GM19351 (cell line): ENCODE results near the gene RNASE11.
"Not testable (repeated sequence)": the region's sequence is repeated elsewhere in the genome, so short reads cannot be mapped to it uniquely, and the experiment has no call there.

ENCODE experiments used
- ATAC-seq: cut with Tn5 transposase; IDR thresholded peaks from one replicate; pipeline ENCODE4 v1.9.1; 2021; ENCODE audit warnings: mild to moderate bottlenecking, moderate library complexity; ENCODE audit not compliant: unreplicated experiment

The RNASE11 gene

DNA sequence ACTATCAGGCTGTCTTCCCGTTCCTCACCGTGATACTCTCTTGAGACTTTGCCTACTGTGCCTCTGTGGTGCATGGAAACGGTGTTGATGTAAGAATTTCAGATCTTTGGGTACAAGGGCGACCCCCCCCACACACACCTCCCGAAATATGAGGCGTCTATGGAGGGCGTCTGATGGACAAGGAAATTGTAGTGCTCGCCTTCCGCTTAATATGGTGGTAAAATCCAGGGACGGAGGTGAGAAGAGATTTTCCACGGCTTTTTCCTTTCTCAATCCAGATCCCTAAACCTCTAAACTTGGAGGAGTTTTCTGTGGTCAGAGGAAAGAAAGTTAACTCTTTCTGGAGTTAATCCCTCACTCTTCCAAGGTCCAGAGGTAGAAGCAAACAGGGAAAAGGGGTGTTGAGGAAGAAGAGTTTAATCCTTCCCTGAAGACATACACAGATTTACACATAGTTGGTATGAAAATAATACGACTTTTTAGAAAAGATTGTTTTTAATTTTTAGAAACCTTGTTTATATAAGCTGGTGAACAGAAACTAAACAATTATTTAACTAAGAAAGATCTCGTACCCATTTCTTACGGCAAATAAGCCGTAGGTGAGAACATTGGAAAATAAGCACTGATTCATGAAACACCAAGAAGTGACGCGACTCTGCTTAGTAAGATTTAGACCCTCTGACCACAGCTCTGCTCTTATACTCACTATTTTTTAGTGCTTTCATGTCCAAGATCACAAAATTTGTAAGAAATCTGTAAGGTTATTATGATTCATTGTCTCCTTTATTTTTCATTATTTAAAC, 26.4 kb upstream of the RNASE11 start:
- no peak for ATAC-seq

DNA sequence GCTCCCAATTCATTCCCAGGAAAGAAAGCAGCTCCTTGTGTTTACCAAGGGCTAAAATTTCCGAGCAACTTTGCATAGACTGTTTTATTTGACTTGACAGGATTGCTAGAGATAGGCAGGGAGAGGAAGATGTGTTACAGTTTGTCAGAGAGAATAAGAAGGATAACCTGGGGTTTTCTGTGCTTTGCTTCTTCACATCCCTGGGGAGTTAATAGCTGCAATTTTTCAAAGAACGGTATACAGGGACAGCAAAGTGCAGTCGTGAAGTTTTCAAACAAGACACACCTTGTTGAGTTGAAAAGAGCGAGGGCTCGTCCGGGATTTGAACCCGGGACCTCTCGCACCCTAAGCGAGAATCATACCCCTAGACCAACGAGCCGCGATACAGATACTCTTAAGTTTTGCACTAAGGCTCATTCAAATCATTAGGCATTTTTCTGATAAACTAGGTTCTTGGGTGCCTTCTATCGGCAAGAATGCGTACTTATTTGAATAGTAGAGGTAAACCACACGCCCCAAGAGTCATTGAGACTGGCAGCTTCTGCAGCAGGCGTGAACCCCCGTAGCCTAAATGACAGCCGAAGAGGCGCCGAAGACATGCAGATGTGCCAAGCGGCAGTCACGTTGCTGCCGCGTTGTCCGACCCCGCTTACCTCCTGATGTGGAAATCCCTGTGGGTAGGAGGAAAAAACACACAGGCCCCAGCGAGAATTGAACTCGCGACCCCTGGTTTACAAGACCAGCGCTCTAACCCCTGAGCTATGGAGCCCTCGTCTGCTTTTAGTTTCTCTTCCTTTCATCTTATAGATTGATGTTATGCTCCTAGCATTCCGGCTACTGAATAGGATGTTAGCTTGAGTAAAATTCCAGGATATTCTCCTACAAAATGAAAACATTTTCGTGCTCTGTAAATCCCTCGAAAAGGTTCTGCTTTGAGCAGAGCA, 25.6 kb upstream of the RNASE11 start:
- ATAC-seq, result peak; percentile 68

DNA sequence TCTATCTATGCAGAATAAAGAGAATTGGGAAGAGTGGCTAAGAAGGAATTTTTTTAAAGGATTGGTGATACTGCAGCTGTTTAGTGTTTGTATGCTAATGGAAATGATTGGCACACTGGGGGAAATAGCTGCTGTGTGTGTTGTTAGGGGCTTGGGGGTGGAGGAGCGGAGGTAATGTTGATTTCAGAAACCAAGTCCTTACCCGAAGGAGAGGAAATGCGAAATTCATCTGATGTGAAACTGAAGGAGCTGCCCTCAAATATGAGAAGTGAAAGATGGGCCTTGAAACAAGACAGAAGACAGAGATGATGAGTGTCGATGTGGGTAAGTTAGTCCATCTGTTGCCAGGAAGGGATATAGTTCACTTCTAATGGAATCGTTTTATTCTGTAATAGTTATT, 24.6 kb upstream of the RNASE11 start:
- no peak for ATAC-seq

DNA sequence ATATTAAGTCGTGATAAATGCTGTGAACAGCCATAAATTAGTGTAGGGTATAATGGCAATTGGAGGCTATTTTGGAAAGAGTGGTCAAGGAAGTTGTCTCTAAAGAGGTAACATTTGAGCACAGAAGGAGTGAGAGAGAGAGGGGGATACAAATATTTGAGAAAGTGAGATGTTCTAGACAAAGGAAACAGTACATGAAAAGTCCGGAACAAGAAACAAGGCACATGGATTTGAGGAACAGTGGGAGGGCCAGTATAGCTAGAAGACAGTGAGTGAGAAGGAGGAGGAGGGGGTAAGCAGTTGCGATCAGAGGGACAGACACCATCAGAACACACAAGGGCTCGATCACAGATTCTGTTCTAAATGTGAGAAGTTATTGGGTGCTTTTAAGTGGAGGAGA, 23.5 kb upstream of the RNASE11 start:
- no peak for ATAC-seq

DNA sequence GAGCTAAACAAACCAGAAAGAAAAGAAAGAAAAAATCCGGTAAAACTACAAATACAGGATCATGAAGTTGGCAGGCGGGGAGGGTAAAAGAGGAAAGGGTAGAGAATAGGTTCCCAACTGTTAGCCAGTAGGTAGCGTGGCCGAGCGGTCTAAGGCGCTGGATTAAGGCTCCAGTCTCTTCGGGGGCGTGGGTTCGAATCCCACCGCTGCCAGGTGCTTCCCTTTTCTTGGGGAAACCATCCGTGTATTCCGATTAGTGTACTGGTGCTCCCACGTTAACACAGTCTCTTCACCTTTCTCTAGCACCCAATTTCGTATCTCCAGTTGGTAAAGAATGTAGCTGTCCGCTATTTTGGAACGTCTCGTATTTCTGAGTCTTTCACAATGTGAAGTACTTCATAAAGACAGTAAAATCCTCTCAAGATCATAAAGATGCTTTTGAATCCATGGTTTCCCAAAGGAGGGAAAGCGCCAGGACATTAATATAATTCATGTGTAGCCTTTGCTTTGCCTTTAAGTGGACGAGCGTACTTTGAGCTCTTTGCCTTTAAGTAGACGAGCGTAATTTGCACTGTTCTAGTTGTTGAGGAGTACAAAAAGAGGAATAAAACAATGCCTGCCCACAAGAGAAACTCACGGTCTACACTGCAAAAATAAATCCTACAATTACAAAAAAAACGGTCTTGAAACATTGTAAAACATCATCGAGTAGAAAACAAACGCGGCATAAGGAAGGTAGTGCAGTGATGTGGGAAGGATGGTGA, 22.4 kb upstream of the RNASE11 start:
- ATAC-seq, result peak; percentile 19

DNA sequence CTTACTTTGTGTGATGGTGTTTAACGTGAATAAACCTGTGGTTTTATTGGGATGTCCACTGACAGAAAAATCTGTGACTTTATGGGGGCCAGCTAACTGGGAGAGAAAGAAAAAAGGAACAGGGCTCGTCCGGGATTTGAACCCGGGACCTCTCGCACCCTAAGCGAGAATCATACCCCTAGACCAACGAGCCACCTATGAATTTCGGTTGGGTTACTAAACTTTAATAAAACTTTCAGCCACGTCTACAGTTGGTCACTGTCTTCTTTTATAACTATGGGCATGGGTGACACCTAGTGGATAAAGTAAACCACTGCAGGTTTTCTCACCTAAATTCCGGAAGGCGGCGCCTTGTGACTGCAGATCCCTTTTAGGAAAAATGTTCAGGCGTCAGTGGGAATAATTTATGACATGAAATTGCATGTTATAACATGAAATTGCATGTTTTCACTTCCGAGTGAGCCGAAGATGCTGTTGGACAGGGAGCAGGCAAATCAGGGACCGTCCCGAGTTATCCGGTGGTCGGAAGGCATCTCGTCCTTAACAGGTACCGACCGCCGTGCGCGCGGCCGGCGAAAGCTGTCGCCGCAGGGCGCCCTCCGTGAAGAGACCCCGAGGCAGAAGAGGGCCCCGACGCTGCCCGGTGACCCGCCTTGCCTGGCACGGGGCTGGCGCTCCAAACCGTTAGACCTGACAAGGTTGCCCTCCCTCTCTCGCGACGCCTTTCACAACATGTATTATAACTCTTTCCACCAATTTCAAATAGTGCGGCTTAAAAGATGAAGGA, 21.6 kb upstream of the RNASE11 start:
- ATAC-seq, result no peak

DNA sequence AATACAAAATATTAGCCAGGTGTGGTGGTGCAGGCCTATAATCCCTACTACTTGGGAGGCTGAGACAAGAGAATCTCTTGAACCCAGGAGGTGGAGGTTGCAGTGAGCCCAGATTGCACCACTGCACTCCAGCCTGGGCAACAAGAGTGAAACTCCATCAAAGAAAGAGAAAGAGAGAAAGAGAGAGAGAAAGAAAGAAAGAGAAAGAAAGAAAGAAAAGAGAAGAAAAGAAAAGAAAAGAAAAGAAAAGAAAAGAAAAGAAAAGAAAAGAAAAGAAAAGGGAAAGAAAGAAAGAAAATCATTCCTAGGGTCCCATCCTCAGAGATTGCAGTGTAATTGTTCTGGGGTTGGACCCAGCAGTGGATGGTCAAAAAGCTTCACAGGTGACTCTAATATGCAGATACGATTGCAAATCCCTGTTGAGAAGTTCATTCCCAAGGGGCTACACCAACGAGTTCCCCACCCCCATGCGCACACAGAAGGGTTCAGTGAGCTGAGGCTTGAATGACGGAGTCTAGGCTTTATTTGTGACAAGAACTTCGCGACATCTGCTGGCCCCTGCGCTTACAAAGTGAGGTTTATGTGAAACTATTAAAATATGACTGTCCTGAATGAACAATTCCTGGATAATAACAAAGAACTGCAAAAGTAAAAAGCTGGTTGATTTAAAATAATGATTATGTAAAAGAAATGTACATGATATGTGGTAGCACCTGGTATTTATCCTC, 20.7 kb upstream of the RNASE11 start:
- ATAC-seq, result no peak

DNA sequence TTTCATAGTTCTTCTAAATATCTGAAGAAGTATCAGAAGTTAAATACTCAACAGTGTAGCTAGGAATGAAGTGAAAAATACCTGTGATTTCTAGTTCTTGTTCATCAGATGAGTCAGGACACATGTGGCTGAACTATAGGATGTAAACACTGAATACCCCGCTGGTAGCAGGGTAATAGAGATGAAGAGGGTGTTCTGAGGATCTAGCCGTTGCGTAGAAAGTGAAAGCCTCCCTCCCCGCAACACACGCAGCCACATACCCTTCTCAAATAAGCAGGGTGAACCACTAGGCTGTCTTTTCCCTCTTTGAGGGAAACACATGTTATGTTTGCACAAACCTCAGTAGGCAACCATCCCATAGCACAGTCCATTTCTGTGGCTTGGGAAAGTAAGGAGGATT, 19.8 kb upstream of the RNASE11 start:
- ATAC-seq, result peak; percentile 34

DNA sequence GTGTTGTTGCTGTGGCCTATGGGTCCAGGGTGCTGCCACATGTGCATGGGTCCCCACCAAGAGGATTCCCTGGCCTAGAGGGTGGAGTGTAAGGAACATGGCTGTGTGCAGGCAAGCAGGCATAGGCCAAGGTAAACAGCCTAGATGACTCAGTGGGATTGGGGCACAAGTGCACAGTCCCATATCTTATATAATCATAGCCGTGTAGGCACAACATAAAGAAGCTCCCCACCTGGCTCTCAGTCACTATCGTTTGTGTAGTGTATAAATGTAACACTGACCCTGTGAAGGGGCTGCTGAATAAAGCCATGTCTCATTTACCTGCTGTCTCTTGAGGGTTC, 19.1 kb upstream of the RNASE11 start:
- no peak for ATAC-seq

DNA sequence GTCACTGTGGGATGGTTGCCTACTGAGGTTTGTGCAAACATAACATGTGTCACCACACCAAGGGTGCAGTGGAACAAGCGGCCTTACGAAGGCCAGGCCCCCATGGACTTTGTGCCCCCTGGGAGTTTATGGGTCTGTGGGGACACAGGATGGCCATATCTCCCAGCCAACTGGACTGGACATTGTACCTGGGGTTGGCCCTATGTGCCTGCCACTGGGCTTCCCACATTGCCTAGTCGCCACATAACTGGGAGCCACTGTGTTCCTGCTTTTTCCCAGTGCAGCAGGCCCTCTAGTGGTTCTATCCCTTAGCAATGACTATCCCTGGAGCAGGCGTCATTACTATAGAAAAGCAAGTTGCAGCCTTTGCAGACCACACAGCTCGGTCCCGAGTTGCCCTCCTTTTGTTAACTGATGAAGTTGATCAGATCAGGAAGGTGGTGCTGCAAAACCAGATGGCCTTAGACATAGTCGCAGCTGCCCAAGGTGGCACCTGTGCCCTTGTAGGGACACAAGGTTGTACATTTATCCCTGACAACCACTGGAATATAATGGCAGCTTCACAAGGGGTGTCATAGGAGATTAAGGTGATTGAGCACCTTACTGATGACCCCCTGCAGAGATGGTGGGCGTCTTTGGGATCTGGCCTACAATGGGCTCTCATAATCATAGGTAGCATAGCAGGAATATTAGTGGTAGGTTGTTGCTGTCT, 18.5 kb upstream of the RNASE11 start:
- no peak for ATAC-seq

DNA sequence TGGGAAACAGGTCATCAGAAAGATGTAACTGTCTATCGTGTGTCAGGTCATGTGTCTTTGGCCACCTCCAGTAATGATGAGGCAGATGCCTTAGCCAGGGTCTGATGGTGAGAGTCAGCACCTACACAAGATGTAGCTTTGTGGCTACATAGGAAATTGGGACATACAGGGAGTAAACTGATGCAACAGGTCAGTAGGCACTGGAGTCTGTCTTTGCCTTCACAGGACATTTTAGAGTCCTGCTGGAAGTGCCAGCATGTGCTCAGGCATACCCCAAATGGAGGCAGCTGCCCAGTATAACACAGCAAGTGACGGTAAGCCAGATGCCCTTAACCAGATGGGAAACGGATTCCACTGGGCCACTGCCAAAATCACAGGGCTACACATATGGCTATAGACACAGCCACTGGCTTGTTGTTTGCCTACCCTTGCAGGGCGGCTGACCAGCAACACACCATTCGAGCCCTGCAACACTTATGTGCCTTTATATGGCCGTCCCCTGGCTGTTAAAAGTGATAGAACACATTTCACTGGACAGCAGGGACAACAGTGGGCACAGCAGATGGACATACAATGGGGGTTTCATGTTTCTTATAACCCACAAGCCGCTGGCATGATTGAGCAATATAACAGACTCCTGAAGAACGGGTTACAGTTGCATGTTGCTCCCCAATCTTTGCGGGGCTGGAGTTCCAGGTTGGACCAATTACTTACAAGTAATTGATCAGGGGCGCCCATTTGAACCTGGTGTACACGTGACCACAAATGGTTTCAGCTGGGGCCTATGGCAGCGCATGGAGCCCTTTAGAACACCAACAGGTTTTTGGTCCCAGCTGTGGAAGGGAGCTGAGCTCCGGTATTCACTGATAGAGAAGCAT, 16.3 kb upstream of the RNASE11 start:
- ATAC-seq, result no peak

DNA sequence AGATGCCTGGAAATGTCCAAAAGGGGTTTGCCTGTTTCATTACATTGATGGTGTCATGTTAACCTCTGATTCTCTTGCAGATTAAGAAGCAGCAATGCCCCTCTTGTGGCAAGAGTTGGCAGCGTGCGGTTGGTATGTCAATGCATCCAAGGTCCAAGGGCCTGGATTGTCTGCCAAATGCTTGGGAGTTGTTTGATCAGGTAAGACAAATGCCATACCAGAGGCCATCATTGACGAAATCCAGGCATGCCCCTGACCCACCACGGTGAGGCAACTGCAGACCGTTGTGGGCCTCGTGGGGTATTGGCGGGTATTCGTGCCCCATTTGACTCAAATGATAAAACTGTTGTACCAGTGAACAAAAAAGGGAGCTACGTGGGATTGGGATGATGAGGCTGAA, 14.8 kb upstream of the RNASE11 start:
- no peak for ATAC-seq

DNA sequence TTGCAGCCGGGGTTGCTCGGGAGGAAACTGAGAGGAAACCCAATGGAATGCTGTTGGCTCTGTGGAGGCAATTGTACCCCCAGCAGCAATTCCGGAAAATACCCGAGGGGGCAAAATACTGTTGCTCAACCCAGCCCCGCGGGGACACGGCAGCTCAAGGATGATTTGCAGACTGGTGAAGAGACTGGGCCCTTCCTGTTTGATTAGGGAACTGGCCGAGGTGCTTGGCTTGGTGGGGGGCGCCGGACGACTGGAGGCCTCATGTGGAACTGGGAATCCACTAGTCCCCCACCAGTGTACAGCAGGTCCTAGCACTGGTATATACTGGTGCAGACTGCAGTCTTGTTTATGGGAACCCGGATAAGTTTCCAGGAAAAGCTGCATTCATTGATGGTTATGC, 13.7 kb upstream of the RNASE11 start:
- ATAC-seq, result no peak

DNA sequence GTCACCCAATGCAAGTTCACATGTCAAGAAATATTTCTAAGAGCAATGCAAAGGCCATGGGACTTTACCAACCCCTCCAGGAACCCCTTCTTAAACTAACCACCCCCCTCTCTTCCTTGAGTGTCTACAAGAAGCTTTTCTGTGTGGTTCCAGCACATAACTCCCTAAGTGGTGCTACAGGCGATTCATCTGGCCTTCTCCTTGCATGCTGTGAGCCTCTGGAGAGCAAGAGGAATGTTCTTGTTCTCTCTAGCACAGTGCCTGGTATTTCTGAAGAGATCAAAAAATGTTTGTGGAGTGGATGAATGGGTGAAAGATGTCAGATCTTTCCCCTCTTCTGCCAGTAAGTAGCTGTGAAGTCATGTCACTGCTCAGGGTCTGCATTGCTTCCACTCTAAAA, 9.3 kb upstream of the RNASE11 start:
- ATAC-seq, result no peak

DNA sequence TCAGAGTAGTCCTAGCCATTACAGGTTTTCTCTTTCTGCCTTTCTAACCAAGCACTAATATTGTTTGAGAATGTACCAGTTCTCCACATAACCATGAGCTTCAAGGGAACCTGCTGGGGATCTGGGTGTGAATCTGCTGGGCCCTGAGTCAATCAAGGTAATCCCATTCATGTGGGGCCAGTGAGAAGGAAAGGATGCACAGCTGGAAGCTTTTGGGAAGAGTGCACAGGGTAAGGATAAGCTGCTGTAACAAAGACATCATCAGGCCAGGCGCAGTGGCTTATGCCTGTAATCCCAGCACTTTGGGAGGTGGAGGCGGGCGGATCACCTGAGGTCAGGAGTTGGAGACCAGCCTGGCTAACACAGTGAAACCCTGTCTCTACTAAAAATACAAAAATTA, 7.9 kb upstream of the RNASE11 start:
- not testable (repeated sequence) for ATAC-seq

DNA sequence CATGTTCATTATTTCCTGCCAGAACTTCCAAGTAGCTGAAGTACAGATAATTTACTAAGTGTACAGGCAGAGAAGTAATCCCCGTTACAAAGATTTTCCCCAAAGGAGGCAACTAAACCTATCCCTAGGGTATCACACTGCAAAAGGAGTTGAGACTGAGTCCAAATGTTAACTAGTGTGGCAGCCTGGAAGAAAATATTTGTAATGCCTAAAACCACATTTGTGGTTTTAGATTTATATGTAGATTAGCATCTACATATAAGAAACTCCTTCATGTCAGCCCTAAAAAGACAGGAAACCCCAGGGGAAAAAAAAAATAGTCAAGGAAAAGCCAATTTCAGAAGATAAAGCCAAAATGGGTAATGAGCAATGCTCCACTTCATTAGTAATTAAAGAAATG, 4.8 kb upstream of the RNASE11 start:
- ATAC-seq, result no peak

DNA sequence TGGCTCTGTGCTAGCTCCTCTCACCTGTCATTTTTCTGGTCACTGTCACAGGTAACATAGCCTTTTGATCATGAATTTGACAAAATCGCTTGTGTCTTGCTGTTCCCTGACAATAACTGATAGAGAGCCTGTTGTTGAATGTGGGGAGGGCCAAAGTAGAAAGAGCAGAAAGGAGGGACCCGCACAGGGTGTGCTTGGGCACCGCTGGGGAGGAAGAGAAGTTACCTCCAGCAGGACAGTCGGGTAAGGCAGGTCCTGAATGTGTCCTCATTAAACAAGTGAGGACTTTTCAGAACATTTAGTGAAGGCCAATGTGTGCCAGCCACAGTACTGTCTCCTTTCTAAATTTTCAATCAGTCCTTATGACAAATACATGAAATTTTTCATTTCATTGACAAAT, 3.4 kb upstream of the RNASE11 start, which contains the start of gene RNASE12:
RNASE12 (minus strand) TSS at position 142 of the 400 bp plus-strand sequence. CDS start 653 bp downstream, outside the sequence.
- ATAC-seq, result no peak

DNA sequence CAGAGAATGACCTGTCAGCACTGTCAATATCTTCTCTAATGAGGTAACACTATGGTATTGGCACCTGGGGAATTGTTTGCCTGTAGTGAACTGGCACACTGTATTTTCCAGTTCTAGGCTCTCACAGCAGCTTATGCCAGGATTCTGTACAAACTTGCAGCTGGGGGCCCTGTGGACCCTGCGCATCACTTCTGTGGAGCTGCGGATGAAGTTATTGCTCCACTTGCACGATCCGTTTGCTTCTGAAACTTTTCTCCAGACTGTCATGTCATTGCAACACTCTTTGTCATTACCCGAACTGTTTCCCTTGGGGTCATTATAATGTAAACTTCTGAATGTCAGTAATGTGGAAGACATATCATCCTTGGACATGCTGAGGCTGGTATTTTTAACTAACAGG, 3.9 kb downstream of the RNASE11 start:
- no peak for ATAC-seq
